GM20431 (cell line): ENCODE measurements around the gene RSBN1.
"Not testable (repeated sequence)": the region's sequence is repeated elsewhere in the genome, so short reads cannot be mapped to it uniquely, and the experiment has no call there.

Experiments
- in situ Hi-C: fragments of 300-500 bp; cut with MseI, MboI; formaldehyde crosslinking; loops from one replicate; pipeline ENCODE4 v1.15.0; 2020; ENCODE audit warnings: low sequenced_read_pairs; ENCODE audit not compliant: unreplicated experiment

Gene RSBN1

DNA sequence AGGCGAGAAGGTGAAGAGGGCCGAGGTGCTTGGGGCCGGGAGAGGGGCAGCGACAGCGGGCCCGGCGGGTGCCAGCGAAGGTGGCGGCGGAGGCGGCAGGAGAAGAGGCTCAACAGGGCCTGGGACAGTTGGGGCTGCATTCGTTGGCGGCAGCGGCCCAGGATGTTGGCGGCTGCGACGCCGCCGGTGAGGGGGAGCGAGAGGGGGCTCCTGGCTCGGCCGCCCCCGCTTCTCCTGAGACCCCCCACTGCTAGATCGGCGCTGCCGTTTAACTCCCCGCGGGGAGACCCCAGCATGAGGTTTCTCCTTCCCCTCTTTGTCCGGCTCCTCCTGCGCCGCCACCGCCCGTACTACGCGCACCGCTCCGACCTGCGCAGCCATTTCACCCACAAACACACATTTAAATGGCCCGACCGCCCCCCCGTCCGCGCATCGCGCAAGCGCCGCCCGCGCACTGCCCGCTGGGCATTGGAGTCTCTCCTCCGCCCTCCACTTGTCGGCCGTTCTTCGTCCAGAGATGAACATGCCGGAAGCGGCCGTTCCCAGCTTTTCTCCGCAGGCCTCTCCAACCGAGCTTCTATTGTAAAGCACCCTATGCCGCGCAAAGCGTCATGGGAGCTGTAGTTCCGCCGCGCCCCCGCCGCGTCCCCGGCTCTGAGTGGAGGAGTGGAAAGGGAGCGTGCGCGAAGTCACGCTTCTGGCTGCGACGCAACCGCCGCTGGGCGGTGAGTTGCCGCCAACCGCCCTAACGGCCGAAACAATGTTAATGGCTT, at the start of gene RSBN1:
RSBN1 (minus strand) TSS at position 589 of the 773 bp plus-strand sequence; CDS start at position 525, 64 bp downstream.
- in situ Hi-C loops, result no loop called here

DNA sequence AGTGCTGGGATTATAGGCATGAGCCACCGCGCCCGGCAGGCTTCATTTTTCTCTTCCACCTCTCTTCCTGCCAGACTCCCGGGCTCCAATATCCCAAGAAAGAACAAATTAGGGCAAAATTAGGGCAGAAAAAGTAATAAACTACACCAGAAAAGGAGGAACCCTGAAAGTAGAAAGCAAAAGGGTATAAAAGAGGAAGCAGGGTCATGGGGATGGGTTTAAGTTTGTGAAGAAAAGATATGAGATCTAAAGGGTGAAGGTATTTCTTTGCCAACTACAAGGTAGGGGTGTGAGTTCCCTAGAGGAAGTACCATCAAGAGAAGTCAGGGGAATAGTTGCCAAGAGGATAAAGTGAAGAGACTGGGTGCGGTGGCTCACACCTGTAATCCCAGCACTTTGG, 49.4 kb upstream of the RSBN1 start:
- in situ Hi-C loops, result no loop called here

GRCh38 chr1:113860891-113861290, 48.6 kb upstream of the RSBN1 start:
- in situ Hi-C loops, result no loop called here

DNA sequence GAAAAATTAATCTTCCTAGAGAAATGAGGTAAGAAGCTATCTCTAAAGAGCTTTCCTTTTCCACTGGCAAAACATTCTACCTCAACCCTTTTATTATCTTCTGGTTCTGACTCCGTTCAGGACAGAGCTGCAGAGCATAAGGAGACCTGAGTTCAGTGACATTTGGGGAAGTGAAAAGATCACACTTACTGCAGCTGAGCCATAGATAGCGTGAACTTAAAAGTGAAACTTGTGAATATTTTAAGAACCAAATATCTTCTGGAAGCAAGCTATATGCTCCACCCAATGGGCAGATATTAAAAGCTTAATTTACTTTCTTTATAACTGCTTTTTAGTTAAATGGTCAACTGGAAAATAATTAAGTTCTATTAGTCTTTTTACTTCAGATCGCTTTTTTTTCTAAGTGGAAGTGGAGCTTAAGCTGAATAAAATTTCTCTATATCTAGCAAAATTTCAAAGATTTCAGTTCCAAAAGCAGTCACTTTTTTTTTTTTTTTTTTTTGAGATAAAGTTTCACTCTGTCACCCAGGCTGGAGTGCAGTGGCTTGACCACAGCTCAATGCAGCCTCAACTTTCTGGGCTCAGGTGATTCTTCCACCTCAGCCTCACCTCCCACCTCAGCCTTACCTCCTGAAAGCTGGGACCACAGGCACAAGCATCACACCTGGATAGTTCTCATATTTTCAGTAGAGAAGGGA, 47.4 kb upstream of the RSBN1 start:
- in situ Hi-C loops, result no loop called here

- in situ Hi-C loops, result no loop called here
These were observed 46.7 kb upstream of the RSBN1 start for GRCh38 chr1:113858982-113859381.

GRCh38 chr1:113858418-113858817, 46.1 kb upstream of the RSBN1 start:
- in situ Hi-C loops, result no loop called here

GRCh38 chr1:113857776-113858175, 45.5 kb upstream of the RSBN1 start:
- in situ Hi-C loops, result no loop called here

- in situ Hi-C loops, result no loop called here
These were observed 44.1 kb upstream of the RSBN1 start for GRCh38 chr1:113856401-113856790.

- in situ Hi-C loops, result no loop called here
These were observed 43.5 kb upstream of the RSBN1 start for GRCh38 chr1:113855630-113856400.

GRCh38 chr1:113854234-113854633, 42.0 kb upstream of the RSBN1 start:
- in situ Hi-C loops, result no loop called here

DNA sequence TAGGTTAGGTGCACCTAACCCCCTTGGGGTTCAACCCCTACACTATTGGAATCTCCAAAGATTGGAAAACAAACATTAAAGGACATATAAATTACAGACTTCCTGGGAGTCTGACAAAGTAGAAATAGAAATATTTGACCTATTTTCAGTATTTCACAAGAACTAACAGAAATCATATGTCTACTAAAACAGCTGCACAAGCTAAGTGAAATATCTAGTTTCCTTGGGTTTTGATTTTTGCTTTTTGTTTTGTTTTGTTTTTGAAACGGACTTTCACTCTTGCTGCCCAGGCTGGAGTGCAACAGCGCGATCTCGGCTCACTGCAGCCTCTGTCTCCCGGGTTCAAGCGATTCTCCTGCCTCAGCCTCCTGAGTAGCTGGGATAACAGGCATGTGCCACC, 40.4 kb upstream of the RSBN1 start:
- in situ Hi-C loops, result not testable (repeated sequence)

- in situ Hi-C loops, result no loop called here
These were observed 38.0 kb upstream of the RSBN1 start for GRCh38 chr1:113850127-113850796.

GRCh38 chr1:113849072-113849471, 36.8 kb upstream of the RSBN1 start:
- in situ Hi-C loops, result no loop called here

DNA sequence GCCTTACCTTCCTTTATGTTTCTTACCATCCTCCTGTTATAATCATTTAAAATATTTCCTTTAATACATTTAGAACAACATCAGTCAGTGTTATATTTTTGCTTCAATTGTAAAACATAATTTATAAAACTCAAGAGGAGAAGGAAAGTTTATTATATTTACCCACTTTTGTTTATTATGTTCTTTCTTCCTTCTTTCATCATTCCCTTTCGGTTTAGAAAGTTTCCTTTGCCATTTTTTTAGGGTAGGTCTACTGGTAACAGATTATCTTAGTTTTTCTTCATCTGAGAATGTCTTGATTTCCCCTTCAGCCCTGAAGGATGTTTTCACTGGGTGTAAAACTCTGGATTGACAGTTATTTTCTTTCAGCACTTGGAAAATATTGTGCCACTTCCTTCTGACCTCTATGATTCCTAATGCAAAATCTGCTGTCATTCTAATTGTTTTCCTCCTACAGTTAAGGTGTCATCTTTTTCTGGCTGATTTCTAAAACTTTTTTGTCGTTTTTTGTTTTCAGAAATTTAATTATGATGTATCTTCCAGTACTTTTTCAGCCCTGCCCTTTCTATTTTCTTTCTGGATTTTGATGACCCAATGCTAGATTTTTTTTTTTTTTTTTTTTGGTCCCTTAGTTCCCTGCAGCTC, 34.2 kb upstream of the RSBN1 start:
- in situ Hi-C loops, result no loop called here

GRCh38 chr1:113836534-113836933, 24.3 kb upstream of the RSBN1 start:
- in situ Hi-C loops, result no loop called here

GRCh38 chr1:113835686-113836290, 23.5 kb upstream of the RSBN1 start:
- in situ Hi-C loops, result no loop called here

- in situ Hi-C loops, result no loop called here
These were observed 22.4 kb upstream of the RSBN1 start for GRCh38 chr1:113834716-113835115.

DNA sequence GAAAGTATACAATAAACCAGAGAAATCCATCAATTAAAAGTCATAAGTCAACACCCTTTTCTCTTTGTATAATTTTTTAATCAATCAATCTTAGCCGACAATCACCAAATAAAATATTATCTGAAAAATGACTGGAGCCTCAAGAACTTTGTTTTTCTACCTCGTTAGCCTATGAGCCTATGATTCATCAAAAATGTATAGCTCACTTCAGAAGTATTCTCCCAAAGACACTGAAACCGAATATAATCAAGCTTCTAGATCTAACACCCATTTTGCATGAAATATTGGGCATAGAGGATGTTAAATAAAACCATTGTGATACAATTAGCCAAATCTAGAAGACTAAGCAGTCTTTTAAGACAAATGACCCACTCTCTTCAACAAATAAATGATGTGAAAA, 17.8 kb upstream of the RSBN1 start:
- in situ Hi-C loops, result no loop called here

GRCh38 chr1:113821916-113822315, 9.6 kb upstream of the RSBN1 start:
- in situ Hi-C loops, result loop anchor here (10.0 kb wide), 1 partner anchor 83 kb away; the partner anchor contains the start of genes AP4B1 and DCLRE1B
